ENCODE measurements around the gene PNLIP.
A peak's percentile ranks its signal among the peaks of the same experiment; 100 is the strongest.

PNLIP gene

DNA sequence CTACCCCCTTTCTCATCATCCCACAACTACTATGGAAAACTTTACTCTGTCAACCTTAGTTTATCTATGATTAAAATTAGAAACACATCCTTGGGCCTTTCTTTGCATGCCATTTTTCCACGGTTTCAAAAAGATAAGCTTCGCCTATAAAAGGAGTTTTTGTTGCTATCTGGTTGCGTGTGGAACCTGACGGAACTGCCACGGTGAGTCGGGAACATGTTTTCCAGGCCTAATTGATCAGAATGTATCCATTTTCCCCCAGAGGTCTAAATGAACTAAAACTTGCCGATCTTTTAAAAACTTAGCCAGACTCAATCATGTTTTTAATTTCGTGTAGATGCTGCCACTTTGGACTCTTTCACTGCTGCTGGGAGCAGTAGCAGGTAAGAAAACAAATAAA, at the start of gene PNLIP:
Gene PNLIP, plus strand, starts transcription at position 176 of the 400 bp plus-strand sequence. Its CDS starts 162 bp downstream, at position 338.
- Histone ChIP-seq H3K4me3 (no peak within 1 kb of the TSS), H3K36me3 (replicated peaks) (no peaks in the 10 kb centered on the region), H3K4me1 (no peaks in the 10 kb centered on the region), H3K9me3 (no peaks in the 10 kb centered on the region), H3K27me3 (ENCODE audit: low read depth) (no peaks in the 10 kb centered on the region)
- in situ Hi-C loops (cut with MboI; ENCODE audit: low sequenced_read_pairs), result no loop called here
- DNase-seq (ENCODE audit: low spot score in 2 of 2), result no peak

DNA sequence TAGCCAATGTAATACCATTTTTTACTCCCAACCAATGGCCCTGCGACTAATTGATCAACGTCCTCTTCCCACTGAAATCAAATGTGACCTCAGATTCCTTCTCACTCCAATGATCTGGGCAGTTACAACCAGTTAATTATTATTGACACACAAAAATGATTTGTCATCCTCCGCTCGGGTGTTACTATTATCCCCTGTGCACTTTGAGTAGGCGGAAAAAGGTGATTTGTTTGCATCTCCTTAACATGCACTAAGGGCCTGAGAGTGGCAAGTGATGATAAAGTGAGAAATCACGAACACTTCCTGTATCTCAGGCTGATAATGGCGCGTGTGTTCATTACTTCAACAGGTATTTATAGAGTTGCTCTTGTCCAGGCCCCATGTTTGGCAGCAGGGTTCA, 40.9 kb upstream of the PNLIP start:
- H3K4me1 ChIP-seq, result no peaks in the 10 kb centered on the region
- no peaks in the 10 kb centered on the region for H3K36me3 ChIP-seq (replicated peaks)
- in situ Hi-C loops (cut with MboI; ENCODE audit: low sequenced_read_pairs), result no loop called here
- H3K4me3 ChIP-seq, result no peak overlapping the region
- DNase-seq (ENCODE audit: low spot score in 2 of 2), result no peak
- H3K9me3 ChIP-seq, result no peaks in the 10 kb centered on the region
- no peaks in the 10 kb centered on the region for H3K27me3 ChIP-seq (ENCODE audit: low read depth)

DNA sequence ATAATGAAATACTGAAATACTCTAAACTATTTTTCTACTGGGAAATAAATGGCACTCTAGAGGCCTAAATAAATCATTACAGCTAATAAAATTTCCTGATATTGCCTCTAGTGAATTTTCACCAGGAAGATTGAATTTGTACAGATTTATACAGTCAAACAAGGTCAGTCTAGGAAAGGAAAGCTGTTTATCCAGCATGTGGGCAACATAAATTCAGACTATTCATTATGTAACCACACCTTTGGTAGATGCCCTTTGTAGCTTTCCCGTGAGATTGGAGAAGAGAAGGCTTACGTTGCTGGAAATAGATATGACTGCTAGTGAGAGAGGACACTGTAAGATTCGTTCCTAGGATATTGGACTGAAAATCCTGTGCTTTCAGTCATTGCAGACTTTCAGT, 35.2 kb upstream of the PNLIP start:
- in situ Hi-C loops (cut with MboI; ENCODE audit: low sequenced_read_pairs), result no loop called here
- H3K4me1 ChIP-seq, result no peaks in the 10 kb centered on the region
- DNase-seq (ENCODE audit: low spot score in 2 of 2), result no peak
- no peaks in the 10 kb centered on the region for H3K9me3 ChIP-seq
- H3K27me3 ChIP-seq (ENCODE audit: low read depth), result no peaks in the 10 kb centered on the region
- no peaks in the 10 kb centered on the region for H3K36me3 ChIP-seq (replicated peaks)
- no peak overlapping the region for H3K4me3 ChIP-seq

DNA sequence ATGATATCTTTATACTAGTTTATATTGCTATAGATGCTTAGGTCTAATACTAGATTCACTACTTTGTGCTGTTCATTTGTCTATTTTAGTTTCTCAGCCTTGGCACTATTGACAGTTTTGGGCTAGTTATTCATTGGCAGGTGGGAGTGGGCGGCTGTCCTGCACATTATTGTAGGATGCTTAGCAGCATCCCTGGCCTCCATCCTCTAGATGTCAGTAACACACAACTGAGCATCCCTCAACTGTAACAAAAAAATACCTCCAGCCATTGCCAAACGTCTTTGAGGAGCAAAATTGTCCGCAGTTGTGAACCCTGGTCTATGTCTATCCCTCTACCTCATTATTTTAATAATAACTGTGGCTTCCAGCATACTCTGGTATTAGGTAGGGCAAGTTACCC, 34.4 kb upstream of the PNLIP start:
- no peaks in the 10 kb centered on the region for H3K36me3 ChIP-seq (replicated peaks)
- DNase-seq (ENCODE audit: low spot score in 2 of 2), result no peak
- no peaks in the 10 kb centered on the region for H3K27me3 ChIP-seq (ENCODE audit: low read depth)
- no peak overlapping the region for H3K4me3 ChIP-seq
- H3K9me3 ChIP-seq, result no peaks in the 10 kb centered on the region
- H3K4me1 ChIP-seq, result no peaks in the 10 kb centered on the region
- in situ Hi-C loops (cut with MboI; ENCODE audit: low sequenced_read_pairs), result no loop called here

DNA sequence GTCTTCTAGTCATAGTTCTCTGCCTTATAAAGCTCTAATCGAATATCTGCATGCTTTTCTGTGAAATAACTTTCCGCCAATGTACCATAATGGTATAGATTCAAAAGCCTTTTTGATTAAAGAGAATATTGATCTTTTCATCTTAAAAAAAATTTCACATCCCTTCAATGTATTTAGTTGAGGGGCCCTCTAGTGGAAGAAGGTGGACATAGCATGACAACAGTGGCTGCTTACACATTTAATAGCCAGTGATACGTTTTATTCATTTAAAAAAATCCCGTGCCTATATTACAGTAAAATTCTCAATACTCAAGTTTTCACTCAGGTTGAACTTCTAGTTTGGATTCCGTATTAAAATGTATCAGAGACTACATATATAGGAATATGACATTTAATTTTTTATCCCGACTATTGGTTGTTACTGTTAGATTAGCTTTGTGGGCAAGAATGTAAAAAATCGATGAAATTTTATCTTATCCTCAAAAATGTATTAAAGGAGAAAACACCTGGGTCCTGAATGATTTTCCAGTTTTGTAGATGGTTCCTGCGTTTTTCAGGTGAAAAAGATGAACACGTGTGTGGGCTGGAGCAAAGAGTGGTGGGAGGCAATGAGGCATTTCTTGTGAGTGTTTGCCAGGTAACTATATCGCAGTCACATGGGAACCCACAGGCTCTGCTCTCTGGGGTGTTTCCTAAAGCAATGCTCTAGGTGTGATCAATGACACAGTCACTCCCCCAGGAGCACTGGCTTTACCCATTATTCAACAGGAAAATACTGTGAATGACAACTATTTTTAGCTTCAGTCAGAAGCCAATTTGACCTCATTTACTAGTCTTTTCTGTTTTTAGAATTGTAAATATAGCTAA, 24.1 kb upstream of the PNLIP start:
- H3K4me1 ChIP-seq, result no peaks in the 10 kb centered on the region
- H3K27me3 ChIP-seq (ENCODE audit: low read depth), result 0 out of 2 replicates have a peak, but pooled peaks cover 5% of the 10 kb centered on the region
- no peaks in the 10 kb centered on the region for H3K36me3 ChIP-seq (replicated peaks)
- in situ Hi-C loops (cut with MboI; ENCODE audit: low sequenced_read_pairs), result no loop called here
- H3K4me3 ChIP-seq, result no peak overlapping the region
- H3K9me3 ChIP-seq, result no peaks in the 10 kb centered on the region
- peak; percentile 29 to 61 for DNase-seq (ENCODE audit: low spot score in 2 of 2)

DNA sequence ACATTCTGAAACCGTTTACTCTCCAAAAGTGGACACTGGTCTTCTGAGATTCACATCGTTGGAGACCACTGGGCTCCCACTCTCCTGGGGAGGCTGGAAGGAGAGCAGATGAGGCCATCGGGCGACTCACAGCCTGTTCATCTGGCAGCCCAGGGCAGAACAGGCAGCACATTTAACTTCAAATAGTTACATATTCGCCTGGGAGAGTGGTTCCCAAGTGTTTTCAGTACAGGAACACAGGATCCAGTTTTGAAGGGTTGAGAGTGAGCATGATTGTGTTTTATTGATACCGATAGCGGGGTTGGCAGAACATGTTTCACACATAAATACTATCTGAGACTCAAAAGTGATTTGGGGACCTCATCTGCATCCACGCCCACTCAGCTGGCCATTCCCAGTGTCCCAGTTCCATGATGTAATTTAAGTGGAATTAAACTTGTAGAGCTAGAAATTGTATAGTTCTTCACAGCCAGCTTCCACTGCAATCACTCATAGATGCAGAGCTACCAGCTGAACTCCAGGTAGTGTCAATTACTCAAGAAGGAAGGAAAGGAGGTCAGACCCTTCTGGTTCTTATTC, 22.8 kb upstream of the PNLIP start:
- Histone ChIP-seq H3K27me3 (ENCODE audit: low read depth) (0 out of 2 replicates have a peak, but pooled peaks cover 5% of the 10 kb centered on the region), H3K9me3 (no peaks in the 10 kb centered on the region), H3K4me1 (no peaks in the 10 kb centered on the region), H3K4me3 (no peak overlapping the region), H3K36me3 (replicated peaks) (no peaks in the 10 kb centered on the region)
- in situ Hi-C loops (cut with MboI; ENCODE audit: low sequenced_read_pairs), result no loop called here
- no peak for DNase-seq (ENCODE audit: low spot score in 2 of 2)

DNA sequence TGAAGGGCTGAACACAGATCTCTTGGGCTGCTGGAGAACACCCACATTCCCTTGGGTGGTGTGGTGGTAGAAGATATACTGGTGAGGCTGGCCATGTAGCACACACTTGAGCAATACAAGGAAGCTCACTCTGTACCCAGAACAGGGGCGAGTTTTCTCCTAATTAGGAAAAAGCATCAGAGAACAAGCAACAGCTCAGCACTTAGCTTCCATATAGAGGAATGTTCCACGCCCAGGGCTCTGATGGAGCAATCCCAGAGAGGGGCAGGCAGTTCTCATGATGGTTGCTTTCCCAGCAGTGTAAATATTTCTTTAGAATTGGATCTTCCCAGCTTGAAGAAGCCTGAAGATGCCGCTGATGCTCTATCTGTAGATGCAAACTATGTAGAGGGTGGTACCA, 21.0 kb upstream of the PNLIP start:
- Histone ChIP-seq H3K36me3 (replicated peaks) (no peaks in the 10 kb centered on the region), H3K9me3 (no peaks in the 10 kb centered on the region), H3K4me1 (no peaks in the 10 kb centered on the region), H3K27me3 (ENCODE audit: low read depth) (0 out of 2 replicates have a peak, but pooled peaks cover 5% of the 10 kb centered on the region), H3K4me3 (no peak overlapping the region)
- in situ Hi-C loops (cut with MboI; ENCODE audit: low sequenced_read_pairs), result no loop called here
- no peak for DNase-seq (ENCODE audit: low spot score in 2 of 2)

DNA sequence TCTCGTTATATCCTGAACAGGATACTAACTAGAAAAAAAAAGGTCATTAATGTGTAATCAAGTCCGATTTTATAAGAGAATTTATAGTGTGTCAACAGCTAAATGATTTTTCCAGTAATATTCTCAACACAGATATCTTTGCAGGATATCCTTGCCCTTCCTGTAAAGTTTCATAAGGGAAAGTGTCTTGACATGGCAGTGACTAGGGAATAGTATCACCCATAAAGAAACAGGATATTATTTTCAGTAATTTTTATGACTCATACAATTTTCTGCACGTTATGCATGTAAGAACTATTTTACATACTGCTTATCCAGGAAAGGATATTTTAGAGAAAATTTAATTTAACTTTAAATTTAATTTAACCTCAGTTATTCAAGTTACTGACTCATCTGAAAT, 19.5 kb upstream of the PNLIP start:
- 0 out of 2 replicates have a peak, but pooled peaks cover 5% of the 10 kb centered on the region for H3K27me3 ChIP-seq (ENCODE audit: low read depth)
- no peaks in the 10 kb centered on the region for H3K36me3 ChIP-seq (replicated peaks)
- in situ Hi-C loops (cut with MboI; ENCODE audit: low sequenced_read_pairs), result no loop called here
- no peaks in the 10 kb centered on the region for H3K9me3 ChIP-seq
- no peak overlapping the region for H3K4me3 ChIP-seq
- no peaks in the 10 kb centered on the region for H3K4me1 ChIP-seq
- DNase-seq (ENCODE audit: low spot score in 2 of 2), result no peak

DNA sequence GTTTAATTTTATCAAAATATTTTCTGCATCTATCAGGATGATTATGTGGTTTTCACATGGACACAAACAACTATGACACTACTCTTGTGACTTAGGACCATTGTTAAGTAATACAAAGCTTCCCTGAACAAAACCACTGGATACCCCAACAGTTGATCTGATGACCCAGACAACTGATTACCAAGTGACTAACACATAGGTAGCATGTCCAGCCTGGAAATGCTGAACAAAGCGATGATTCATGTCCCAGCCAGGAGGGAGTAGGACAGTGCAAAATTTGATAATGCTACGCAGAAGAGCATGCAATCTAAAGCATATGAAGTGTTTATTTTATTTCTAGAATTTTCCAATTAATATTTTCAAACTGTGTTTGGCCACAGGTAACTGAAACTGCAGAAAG, 8.9 kb upstream of the PNLIP start:
- in situ Hi-C loops (cut with MboI; ENCODE audit: low sequenced_read_pairs), result no loop called here
- no peak for DNase-seq (ENCODE audit: low spot score in 2 of 2)
- Histone ChIP-seq H3K4me3 (no peak overlapping the region), H3K36me3 (replicated peaks) (no peaks in the 10 kb centered on the region), H3K27me3 (ENCODE audit: low read depth) (no peaks in the 10 kb centered on the region), H3K4me1 (no peaks in the 10 kb centered on the region), H3K9me3 (no peaks in the 10 kb centered on the region)

DNA sequence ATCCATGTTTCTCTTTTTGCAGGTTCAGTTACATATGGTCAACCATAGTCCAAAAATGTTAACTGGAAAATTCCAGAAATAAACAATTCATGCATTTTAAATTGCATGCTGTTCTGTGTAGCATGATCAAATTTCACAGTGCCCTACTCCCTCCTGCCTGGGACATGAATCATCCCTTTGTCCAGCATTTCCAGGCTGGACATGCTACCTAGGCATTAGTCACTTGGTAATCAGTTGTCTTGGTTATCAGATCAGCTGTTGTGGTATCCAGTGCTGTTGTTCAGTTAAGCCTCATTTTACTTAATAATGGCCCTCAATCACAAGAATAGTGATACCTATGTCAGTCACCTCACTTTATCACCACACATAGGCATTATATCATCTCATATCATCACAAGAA, 7.3 kb upstream of the PNLIP start:
- no peaks in the 10 kb centered on the region for H3K36me3 ChIP-seq (replicated peaks)
- no peaks in the 10 kb centered on the region for H3K4me1 ChIP-seq
- H3K9me3 ChIP-seq, result no peaks in the 10 kb centered on the region
- in situ Hi-C loops (cut with MboI; ENCODE audit: low sequenced_read_pairs), result no loop called here
- no peak for DNase-seq (ENCODE audit: low spot score in 2 of 2)
- no peaks in the 10 kb centered on the region for H3K27me3 ChIP-seq (ENCODE audit: low read depth)
- H3K4me3 ChIP-seq, result no peak overlapping the region

DNA sequence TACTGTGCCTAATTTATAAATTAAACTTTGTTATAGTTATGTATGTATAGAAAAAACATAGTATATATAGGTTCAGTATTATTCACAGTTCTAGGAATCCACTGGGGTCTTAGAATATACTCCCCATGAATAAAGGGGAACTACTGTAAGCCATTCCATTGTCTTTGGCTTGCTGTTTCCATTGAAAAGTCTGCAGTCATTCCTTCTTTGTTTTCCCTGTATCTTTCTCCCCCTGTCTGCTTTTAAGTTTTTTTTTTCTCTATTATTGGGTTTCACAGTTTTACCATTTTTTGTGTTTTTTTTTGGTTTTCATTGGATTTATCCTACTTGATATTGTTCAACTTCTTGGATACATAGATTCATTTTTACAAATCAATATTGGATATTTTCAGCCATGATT, 6.7 kb upstream of the PNLIP start:
- Histone ChIP-seq H3K36me3 (replicated peaks) (no peaks in the 10 kb centered on the region), H3K4me1 (no peaks in the 10 kb centered on the region), H3K4me3 (no peak overlapping the region), H3K9me3 (no peaks in the 10 kb centered on the region), H3K27me3 (ENCODE audit: low read depth) (no peaks in the 10 kb centered on the region)
- no peak for DNase-seq (ENCODE audit: low spot score in 2 of 2)
- in situ Hi-C loops (cut with MboI; ENCODE audit: low sequenced_read_pairs), result no loop called here

DNA sequence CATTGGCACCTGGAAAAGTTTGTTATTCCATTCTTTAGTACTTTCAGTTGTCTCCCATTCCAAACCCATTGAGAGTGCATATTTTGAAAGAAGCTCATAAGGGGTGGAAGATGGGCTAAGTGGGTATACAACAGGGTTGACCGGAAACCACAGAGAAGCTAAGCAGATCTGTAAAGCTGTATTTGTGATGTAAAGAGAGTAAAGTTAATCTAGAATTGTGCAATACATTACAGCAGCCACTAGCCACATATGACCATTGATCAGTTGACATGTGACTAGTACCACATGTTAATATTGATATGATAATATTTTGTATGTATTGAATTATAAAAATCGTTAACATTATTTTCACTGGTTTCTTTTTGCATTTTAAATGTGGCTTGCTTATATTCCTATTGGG, 4.9 kb upstream of the PNLIP start:
- Histone ChIP-seq H3K4me1 (no peaks in the 10 kb centered on the region), H3K9me3 (no peaks in the 10 kb centered on the region), H3K4me3 (no peak overlapping the region), H3K27me3 (ENCODE audit: low read depth) (no peaks in the 10 kb centered on the region), H3K36me3 (replicated peaks) (no peaks in the 10 kb centered on the region)
- in situ Hi-C loops (cut with MboI; ENCODE audit: low sequenced_read_pairs), result no loop called here
- DNase-seq (ENCODE audit: low spot score in 2 of 2), result no peak

DNA sequence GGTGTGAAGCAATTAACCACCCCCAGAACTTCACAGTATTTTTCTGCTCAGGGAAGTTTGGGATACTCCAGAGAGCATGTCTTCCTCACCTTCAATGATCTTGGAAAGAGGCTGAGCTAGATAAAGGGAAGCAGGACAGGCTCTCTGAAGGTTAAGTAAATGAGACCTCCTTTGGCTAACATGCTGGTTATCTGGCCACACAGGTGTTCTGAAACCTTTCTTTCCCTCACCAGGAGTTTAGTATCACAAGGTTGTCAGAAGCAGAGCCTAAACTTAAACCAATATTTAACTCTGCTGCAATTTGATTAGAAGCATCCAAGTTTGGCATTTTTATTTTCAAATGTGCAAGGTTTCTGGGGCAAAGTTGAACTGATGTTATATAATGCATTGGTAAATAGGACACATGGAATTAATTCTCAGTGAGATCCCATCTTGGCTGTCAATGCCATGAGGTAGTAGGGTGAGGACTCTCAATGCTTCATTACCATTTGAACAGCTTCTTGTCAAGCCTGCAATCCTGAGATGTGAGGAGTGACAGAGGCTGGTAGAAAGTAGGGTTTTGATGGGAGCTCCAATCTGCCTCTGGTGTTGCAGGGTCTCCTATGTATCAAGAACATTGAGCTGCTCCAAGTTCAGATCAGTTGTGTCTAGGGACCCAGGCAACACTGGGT, 3.6 kb upstream of the PNLIP start:
- no peak for DNase-seq (ENCODE audit: low spot score in 2 of 2)
- no peaks in the 10 kb centered on the region for H3K9me3 ChIP-seq
- H3K4me3 ChIP-seq, result no peak overlapping the region
- no peaks in the 10 kb centered on the region for H3K36me3 ChIP-seq (replicated peaks)
- no peaks in the 10 kb centered on the region for H3K27me3 ChIP-seq (ENCODE audit: low read depth)
- no peaks in the 10 kb centered on the region for H3K4me1 ChIP-seq
- in situ Hi-C loops (cut with MboI; ENCODE audit: low sequenced_read_pairs), result no loop called here

DNA sequence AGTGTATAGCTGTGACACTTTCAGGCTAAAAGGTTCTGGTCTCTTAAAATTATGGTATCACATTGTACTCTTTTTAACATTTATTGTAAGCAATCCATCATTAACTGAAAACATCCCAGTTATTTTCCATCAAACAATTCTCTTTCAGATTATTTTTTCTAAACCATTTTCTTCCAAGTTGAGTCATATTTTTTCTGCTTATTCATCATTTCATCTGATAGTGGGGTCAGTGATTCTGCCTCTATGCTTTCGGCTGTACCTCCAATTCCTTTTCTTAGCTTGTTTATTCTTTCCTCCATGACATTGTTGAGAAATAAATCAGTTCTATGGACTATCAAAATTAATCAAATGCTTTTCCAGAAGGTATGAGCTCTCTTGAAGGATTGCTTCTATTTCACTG, 609 bp upstream of the PNLIP start:
- Histone ChIP-seq H3K4me3 (no peak overlapping the region), H3K9me3 (no peaks in the 10 kb centered on the region), H3K4me1 (no peaks in the 10 kb centered on the region), H3K27me3 (ENCODE audit: low read depth) (no peaks in the 10 kb centered on the region), H3K36me3 (replicated peaks) (no peaks in the 10 kb centered on the region)
- DNase-seq (ENCODE audit: low spot score in 2 of 2), result no peak
- in situ Hi-C loops (cut with MboI; ENCODE audit: low sequenced_read_pairs), result no loop called here
